ENCODE data around the gene DGKD.

GRCh38 chr2:233384811-233385488 is 30.7 kb downstream of the DGKD start:
- TF ChIP-seq, protein P1, sequence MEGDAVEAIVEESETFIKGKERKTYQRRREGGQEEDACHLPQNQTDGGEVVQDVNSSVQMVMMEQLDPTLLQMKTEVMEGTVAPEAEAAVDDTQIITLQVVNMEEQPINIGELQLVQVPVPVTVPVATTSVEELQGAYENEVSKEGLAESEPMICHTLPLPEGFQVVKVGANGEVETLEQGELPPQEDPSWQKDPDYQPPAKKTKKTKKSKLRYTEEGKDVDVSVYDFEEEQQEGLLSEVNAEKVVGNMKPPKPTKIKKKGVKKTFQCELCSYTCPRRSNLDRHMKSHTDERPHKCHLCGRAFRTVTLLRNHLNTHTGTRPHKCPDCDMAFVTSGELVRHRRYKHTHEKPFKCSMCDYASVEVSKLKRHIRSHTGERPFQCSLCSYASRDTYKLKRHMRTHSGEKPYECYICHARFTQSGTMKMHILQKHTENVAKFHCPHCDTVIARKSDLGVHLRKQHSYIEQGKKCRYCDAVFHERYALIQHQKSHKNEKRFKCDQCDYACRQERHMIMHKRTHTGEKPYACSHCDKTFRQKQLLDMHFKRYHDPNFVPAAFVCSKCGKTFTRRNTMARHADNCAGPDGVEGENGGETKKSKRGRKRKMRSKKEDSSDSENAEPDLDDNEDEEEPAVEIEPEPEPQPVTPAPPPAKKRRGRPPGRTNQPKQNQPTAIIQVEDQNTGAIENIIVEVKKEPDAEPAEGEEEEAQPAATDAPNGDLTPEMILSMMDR (IDR thresholded peaks at IDR 0.05 in 8 of 11, conservative IDR thresholded peaks at IDR 0.05 in 3 of 11) = no peak
- TF ChIP-seq POLR2A (IDR thresholded peaks at IDR 0.05) = no peak

Measured in spleen (tissue), 7 donors.